ENCODE data around the gene SQOR.

SQOR gene

GRCh38 chr15:45667002-45667401, 32.2 kb downstream of the SQOR start:
- no peak overlapping the region for H2BK15ac ChIP-seq (ENCODE audit: low read length)
- no peak overlapping the region for H2AK5ac ChIP-seq (ENCODE audit: low read depth, low read length)
- no peak for DNase-seq (ENCODE audit: low spot score)
- H4K8ac ChIP-seq (ENCODE audit: low read depth, low read length), result no peak overlapping the region
- no peak overlapping the region for H3K27ac ChIP-seq (replicated peaks; ENCODE audit: low read length)
- H3K4me2 ChIP-seq (ENCODE audit: insufficient read depth, low read length, poor library complexity, severe bottlenecking), result no peak overlapping the region
- H3K4me1 ChIP-seq (ENCODE audit: control insufficient read depth in 2 of 2, insufficient read depth in 1 of 2, low read depth in 1 of 2, low read length in 2 of 2), result peaks cover 0 to 2% of the 10 kb centered on the region in 2 donors
- no peak overlapping the region for H2BK120ac ChIP-seq (ENCODE audit: low read depth, low read length)
- no peaks in the 10 kb centered on the region for H3K9me3 ChIP-seq (replicated peaks in 1 of 2; ENCODE audit: control insufficient read depth in 2 of 2, insufficient read depth in 1 of 2, low read depth in 1 of 2, low read length in 2 of 2)
- H3K36me3 ChIP-seq (replicated peaks in 1 of 2; ENCODE audit: control insufficient read depth in 2 of 2, insufficient read depth in 2 of 2, low read length in 2 of 2), result no peaks in the 10 kb centered on the region
- H3K9ac ChIP-seq (ENCODE audit: low read depth, low read length, poor library complexity), result no peak overlapping the region
- no peak overlapping the region for H3K23ac ChIP-seq (ENCODE audit: low read depth, low read length, poor library complexity)
- H2AFZ ChIP-seq (ENCODE audit: low read length), result no peak overlapping the region
- H3K14ac ChIP-seq (ENCODE audit: low read length), result no peak overlapping the region
- H2BK12ac ChIP-seq (ENCODE audit: low read length), result no peak overlapping the region
- H2BK5ac ChIP-seq (ENCODE audit: low read length), result no peak overlapping the region
- no peak overlapping the region for H3K18ac ChIP-seq (ENCODE audit: low read length)
- no peaks in the 10 kb centered on the region for H3K79me1 ChIP-seq (ENCODE audit: low read depth, low read length)
- no peak overlapping the region for H3K4ac ChIP-seq (ENCODE audit: low read length)
- no peak overlapping the region for H3K4me3 ChIP-seq (ENCODE audit: low read length in 2 of 2)
- WGBS, 2 donors (ENCODE audit: extremely low coverage in 2 of 2, insufficient read length in 2 of 2, insufficient replicate concordance in 1 of 2), result no CpG with 5 or more reads among the region's 2 CpGs
- H4K91ac ChIP-seq (ENCODE audit: low read depth, low read length, poor library complexity), result no peak overlapping the region
- no peaks in the 10 kb centered on the region for H3K27me3 ChIP-seq (ENCODE audit: control insufficient read depth in 3 of 3, insufficient read depth in 3 of 3, low read depth in 1 of 3, low read length in 3 of 3)

DNA sequence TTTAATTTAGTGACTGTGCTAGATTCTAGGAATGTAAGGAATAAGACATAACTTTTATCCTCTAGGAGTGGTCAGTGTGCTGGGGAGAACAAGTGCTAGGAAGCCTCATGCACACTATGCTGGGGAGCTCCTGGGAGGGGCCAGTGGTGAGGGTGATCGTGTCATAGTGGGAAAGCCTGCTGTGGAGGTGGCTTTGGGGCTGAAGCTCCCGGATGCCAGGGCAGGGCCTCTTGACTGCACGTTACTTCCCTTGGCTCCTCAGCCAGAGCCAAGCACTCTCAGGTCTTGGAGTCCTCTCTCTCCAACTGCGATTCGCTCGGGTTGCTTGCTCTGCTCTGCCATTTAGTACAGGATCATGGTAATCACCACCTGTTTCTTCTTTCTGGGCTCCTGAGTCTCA, 33.6 kb downstream of the SQOR start:
- DNase-seq (ENCODE audit: low spot score), result no peak
- H2AK5ac ChIP-seq (ENCODE audit: low read depth, low read length), result no peak overlapping the region

DNA sequence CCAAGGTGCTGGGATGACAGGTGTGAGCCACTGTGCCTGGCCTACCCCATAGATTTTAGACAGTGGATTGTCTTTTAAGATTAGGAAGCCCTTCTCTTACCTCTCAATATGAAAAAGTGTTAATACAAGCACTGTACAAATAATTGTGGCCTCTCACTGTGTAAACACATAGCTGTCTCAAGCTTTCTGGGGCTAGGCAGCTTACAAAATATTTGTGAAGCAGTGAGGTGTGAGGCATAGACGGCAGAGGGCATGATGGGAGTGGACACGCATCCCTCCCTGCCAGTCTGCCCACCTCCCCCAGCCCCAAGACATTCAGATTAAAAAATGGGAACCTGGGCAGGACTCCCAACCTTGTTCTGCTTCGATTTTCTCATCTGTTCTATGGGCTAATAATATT, 34.6 kb downstream of the SQOR start:
- Histone ChIP-seq H2AFZ (ENCODE audit: low read length) (no peak overlapping the region), H3K23ac (ENCODE audit: low read depth, low read length, poor library complexity) (no peak overlapping the region), H3K4me1 (ENCODE audit: control insufficient read depth in 2 of 2, insufficient read depth in 1 of 2, low read depth in 1 of 2, low read length in 2 of 2) (no peaks in the 10 kb centered on the region), H3K9me3 (replicated peaks in 1 of 2; ENCODE audit: control insufficient read depth in 2 of 2, insufficient read depth in 1 of 2, low read depth in 1 of 2, low read length in 2 of 2) (no peaks in the 10 kb centered on the region), H3K4ac (ENCODE audit: low read length) (no peak overlapping the region), H2BK12ac (ENCODE audit: low read length) (no peak overlapping the region), H4K91ac (ENCODE audit: low read depth, low read length, poor library complexity) (no peak overlapping the region), H3K79me1 (ENCODE audit: low read depth, low read length) (no peaks in the 10 kb centered on the region), H3K4me2 (ENCODE audit: insufficient read depth, low read length, poor library complexity, severe bottlenecking) (no peak overlapping the region), H3K36me3 (replicated peaks in 1 of 2; ENCODE audit: control insufficient read depth in 2 of 2, insufficient read depth in 2 of 2, low read length in 2 of 2) (no peaks in the 10 kb centered on the region), H3K4me3 (ENCODE audit: low read length in 2 of 2) (no peak overlapping the region), H4K8ac (ENCODE audit: low read depth, low read length) (no peak overlapping the region), H3K27ac (replicated peaks; ENCODE audit: low read length) (no peak overlapping the region), H3K9ac (ENCODE audit: low read depth, low read length, poor library complexity) (no peak overlapping the region), H2BK120ac (ENCODE audit: low read depth, low read length) (no peak overlapping the region), H2BK5ac (ENCODE audit: low read length) (no peak overlapping the region), H3K18ac (ENCODE audit: low read length) (no peak overlapping the region), H3K27me3 (ENCODE audit: control insufficient read depth in 3 of 3, insufficient read depth in 3 of 3, low read depth in 1 of 3, low read length in 3 of 3) (no peaks in the 10 kb centered on the region), H2BK15ac (ENCODE audit: low read length) (no peak overlapping the region), H3K14ac (ENCODE audit: low read length) (no peak overlapping the region), H2AK5ac (ENCODE audit: low read depth, low read length) (no peak overlapping the region)
- DNase-seq (ENCODE audit: low spot score), result no peak
- WGBS, 2 donors (ENCODE audit: extremely low coverage in 2 of 2, insufficient read length in 2 of 2, insufficient replicate concordance in 1 of 2), result no CpG with 5 or more reads among the region's 3 CpGs

More for the DNA sequence above, 33.6 kb downstream of the SQOR start:
- H2AFZ ChIP-seq (ENCODE audit: low read length), result no peak overlapping the region
- H3K27ac ChIP-seq (replicated peaks; ENCODE audit: low read length), result no peak overlapping the region
- H3K4me1 ChIP-seq (ENCODE audit: control insufficient read depth in 2 of 2, insufficient read depth in 1 of 2, low read depth in 1 of 2, low read length in 2 of 2), result no peaks in the 10 kb centered on the region
- no peak overlapping the region for H2BK15ac ChIP-seq (ENCODE audit: low read length)
- no peak overlapping the region for H4K8ac ChIP-seq (ENCODE audit: low read depth, low read length)
- H2BK5ac ChIP-seq (ENCODE audit: low read length), result no peak overlapping the region
- no peaks in the 10 kb centered on the region for H3K9me3 ChIP-seq (replicated peaks in 1 of 2; ENCODE audit: control insufficient read depth in 2 of 2, insufficient read depth in 1 of 2, low read depth in 1 of 2, low read length in 2 of 2)
- H3K4me3 ChIP-seq (ENCODE audit: low read length in 2 of 2), result no peak overlapping the region
- H3K4ac ChIP-seq (ENCODE audit: low read length), result no peak overlapping the region
- H2BK12ac ChIP-seq (ENCODE audit: low read length), result no peak overlapping the region
- H3K9ac ChIP-seq (ENCODE audit: low read depth, low read length, poor library complexity), result no peak overlapping the region
- H3K36me3 ChIP-seq (replicated peaks in 1 of 2; ENCODE audit: control insufficient read depth in 2 of 2, insufficient read depth in 2 of 2, low read length in 2 of 2), result no peaks in the 10 kb centered on the region
- H3K4me2 ChIP-seq (ENCODE audit: insufficient read depth, low read length, poor library complexity, severe bottlenecking), result no peak overlapping the region
- H3K18ac ChIP-seq (ENCODE audit: low read length), result no peak overlapping the region
- H4K91ac ChIP-seq (ENCODE audit: low read depth, low read length, poor library complexity), result no peak overlapping the region
- WGBS, 2 donors (ENCODE audit: extremely low coverage in 2 of 2, insufficient read length in 2 of 2, insufficient replicate concordance in 1 of 2), result no CpG with 5 or more reads among the region's 6 CpGs
- no peak overlapping the region for H3K23ac ChIP-seq (ENCODE audit: low read depth, low read length, poor library complexity)
- H3K79me1 ChIP-seq (ENCODE audit: low read depth, low read length), result no peaks in the 10 kb centered on the region
- H3K27me3 ChIP-seq (ENCODE audit: control insufficient read depth in 3 of 3, insufficient read depth in 3 of 3, low read depth in 1 of 3, low read length in 3 of 3), result no peaks in the 10 kb centered on the region
- H3K14ac ChIP-seq (ENCODE audit: low read length), result no peak overlapping the region
- no peak overlapping the region for H2BK120ac ChIP-seq (ENCODE audit: low read depth, low read length)

DNA sequence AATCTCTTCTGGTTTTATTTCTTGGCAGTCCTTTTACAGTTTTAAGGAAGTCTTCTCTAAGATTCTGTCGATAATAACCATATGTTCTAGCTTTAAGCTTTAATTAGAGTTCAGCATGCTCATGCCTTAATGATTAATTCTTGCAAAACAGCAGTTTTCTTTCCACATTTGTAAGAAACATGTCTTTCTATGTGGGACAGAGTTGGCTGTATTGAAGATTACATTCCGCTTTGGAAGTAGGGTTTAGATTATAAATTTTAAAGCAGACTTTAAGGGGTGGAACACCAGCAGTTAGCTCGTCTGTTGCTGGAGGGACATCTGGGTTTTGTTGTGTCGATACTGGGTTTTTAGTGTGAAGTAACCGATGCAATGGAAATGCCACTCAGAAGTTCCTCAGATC, 35.3 kb downstream of the SQOR start:
- Histone ChIP-seq H3K9ac (ENCODE audit: low read depth, low read length, poor library complexity) (no peak overlapping the region), H3K4me1 (ENCODE audit: control insufficient read depth in 2 of 2, insufficient read depth in 1 of 2, low read depth in 1 of 2, low read length in 2 of 2) (no peaks in the 10 kb centered on the region), H3K27me3 (ENCODE audit: control insufficient read depth in 3 of 3, insufficient read depth in 3 of 3, low read depth in 1 of 3, low read length in 3 of 3) (no peaks in the 10 kb centered on the region), H2BK5ac (ENCODE audit: low read length) (no peak overlapping the region), H2AK5ac (ENCODE audit: low read depth, low read length) (no peak overlapping the region), H2BK12ac (ENCODE audit: low read length) (no peak overlapping the region), H3K9me3 (replicated peaks in 1 of 2; ENCODE audit: control insufficient read depth in 2 of 2, insufficient read depth in 1 of 2, low read depth in 1 of 2, low read length in 2 of 2) (no peaks in the 10 kb centered on the region), H3K79me1 (ENCODE audit: low read depth, low read length) (no peaks in the 10 kb centered on the region), H3K18ac (ENCODE audit: low read length) (no peak overlapping the region), H4K8ac (ENCODE audit: low read depth, low read length) (no peak overlapping the region), H2BK120ac (ENCODE audit: low read depth, low read length) (no peak overlapping the region), H3K27ac (replicated peaks; ENCODE audit: low read length) (no peak overlapping the region), H2AFZ (ENCODE audit: low read length) (no peak overlapping the region), H3K4me3 (ENCODE audit: low read length in 2 of 2) (no peak overlapping the region), H3K4me2 (ENCODE audit: insufficient read depth, low read length, poor library complexity, severe bottlenecking) (no peak overlapping the region), H3K14ac (ENCODE audit: low read length) (no peak overlapping the region), H3K23ac (ENCODE audit: low read depth, low read length, poor library complexity) (no peak overlapping the region), H4K91ac (ENCODE audit: low read depth, low read length, poor library complexity) (no peak overlapping the region), H3K4ac (ENCODE audit: low read length) (no peak overlapping the region), H2BK15ac (ENCODE audit: low read length) (no peak overlapping the region), H3K36me3 (replicated peaks in 1 of 2; ENCODE audit: control insufficient read depth in 2 of 2, insufficient read depth in 2 of 2, low read length in 2 of 2) (no peaks in the 10 kb centered on the region)
- WGBS, 2 donors (ENCODE audit: extremely low coverage in 2 of 2, insufficient read length in 2 of 2, insufficient replicate concordance in 1 of 2), result no CpG with 5 or more reads among the region's 5 CpGs
- no peak for DNase-seq (ENCODE audit: low spot score)

Measured in neuronal stem cell (in vitro differentiated cells).